Measurements from ENCODE around the gene NSUN6. TPM values are rescaled to one million over a fixed set of nuclear protein-coding genes. Genes with fewer than 3 reads are reported as not detected.

Gene NSUN6
- total RNA-seq, 1 donor from 2014 or later: 14.3 TPM

- DNase-seq (ENCODE audit: extremely low spot score, unreplicated experiment): no peak
- Mint-ChIP-seq H3K27ac (no peak overlapping the region), H3K9me3 (no peaks in the 10 kb centered on the region), H3K4me1 (ENCODE audit: unreplicated experiment) (no peaks in the 10 kb centered on the region), H3K4me3 (no peak overlapping the region), H3K36me3 (peaks cover 63% of the 10 kb centered on the region), H3K27me3 (no peaks in the 10 kb centered on the region)
- TF ChIP-seq CTCF (conservative IDR thresholded peaks at IDR 0.05): no peak
These were observed 68.6 kb downstream of the NSUN6 start for GRCh38 chr10:18582803-18583202.

- H3K36me3 Mint-ChIP-seq: peaks cover 53% of the 10 kb centered on the region
- no peaks in the 10 kb centered on the region for H3K27me3 Mint-ChIP-seq
- DNase-seq (ENCODE audit: extremely low spot score, unreplicated experiment): no peak
- no peaks in the 10 kb centered on the region for H3K4me1 Mint-ChIP-seq (ENCODE audit: unreplicated experiment)
- no peak for TF ChIP-seq CTCF (conservative IDR thresholded peaks at IDR 0.05)
- no peak overlapping the region for H3K27ac Mint-ChIP-seq
- H3K4me3 Mint-ChIP-seq: no peak overlapping the region
- H3K9me3 Mint-ChIP-seq: peaks cover 15% of the 10 kb centered on the region
These were observed 73.3 kb downstream of the NSUN6 start for GRCh38 chr10:18577823-18578685.

GRCh38 chr10:18576586-18576985 lies 74.8 kb downstream of the NSUN6 start:
- Mint-ChIP-seq H3K4me1 (ENCODE audit: unreplicated experiment) (no peaks in the 10 kb centered on the region), H3K36me3 (peaks cover 47% of the 10 kb centered on the region), H3K27ac (no peak overlapping the region), H3K27me3 (no peaks in the 10 kb centered on the region), H3K9me3 (peaks cover 15% of the 10 kb centered on the region), H3K4me3 (no peak overlapping the region)
- no peak for DNase-seq (ENCODE audit: extremely low spot score, unreplicated experiment)
- no peak for TF ChIP-seq CTCF (conservative IDR thresholded peaks at IDR 0.05)

GRCh38 chr10:18572959-18573561 lies 78.3 kb downstream of the NSUN6 start:
- H3K4me1 Mint-ChIP-seq (ENCODE audit: unreplicated experiment): no peaks in the 10 kb centered on the region
- H3K4me3 Mint-ChIP-seq: no peak overlapping the region
- TF ChIP-seq CTCF (conservative IDR thresholded peaks at IDR 0.05): no peak
- no peak overlapping the region for H3K27ac Mint-ChIP-seq
- DNase-seq (ENCODE audit: extremely low spot score, unreplicated experiment): no peak
- H3K9me3 Mint-ChIP-seq: peaks cover 15% of the 10 kb centered on the region
- no peaks in the 10 kb centered on the region for H3K27me3 Mint-ChIP-seq
- peaks cover 23% of the 10 kb centered on the region for H3K36me3 Mint-ChIP-seq

- no peak overlapping the region for H3K27ac Mint-ChIP-seq
- H3K4me1 Mint-ChIP-seq (ENCODE audit: unreplicated experiment): no peaks in the 10 kb centered on the region
- DNase-seq (ENCODE audit: extremely low spot score, unreplicated experiment): no peak
- no peak for TF ChIP-seq CTCF (conservative IDR thresholded peaks at IDR 0.05)
- peaks cover 9% of the 10 kb centered on the region for H3K9me3 Mint-ChIP-seq
- no peak overlapping the region for H3K4me3 Mint-ChIP-seq
- no peaks in the 10 kb centered on the region for H3K27me3 Mint-ChIP-seq
- H3K36me3 Mint-ChIP-seq: peaks cover 12% of the 10 kb centered on the region
These were observed 79.6 kb downstream of the NSUN6 start for GRCh38 chr10:18571780-18572179.
